RWPE2 (cell line): ENCODE results near the gene RUSC2.
A peak's percentile ranks its signal among the peaks of the same experiment; 100 is the strongest.

Experiments used
- ATAC-seq: fragments of 200-7000 bp; cut with Tn5 transposase; 3 replicates; pipeline ENCODE4 v1.9.1; 2021; ENCODE audit warnings: low read depth
- DNase-seq: peaks from one replicate; pipeline ENCODE4 v3.0.0-alpha.2; 2020; ENCODE audit warnings: low spot score
- H3K27ac ChIP-seq: fragments of 450-650 bp; 2 replicates; pipeline ENCODE4 v1.5.1; 2017; ENCODE audit warnings: mild to moderate bottlenecking; ENCODE audit not compliant: poor library complexity, severe bottlenecking
- H3K27me3 ChIP-seq: fragments of 250-450 bp; sonication (Bioruptor Pico); 2 replicates; pipeline ENCODE4 v1.5.1; 2021; ENCODE audit warnings: mild to moderate bottlenecking, moderate library complexity; ENCODE audit not compliant: insufficient read depth, poor library complexity, severe bottlenecking
- H3K36me3 ChIP-seq: fragments of 250-450 bp; sonication (Bioruptor Pico); 2 replicates; pipeline ENCODE4 v1.5.1; 2020; ENCODE audit warnings: low read depth, mild to moderate bottlenecking, moderate library complexity
- H3K4me1 ChIP-seq: fragments of 250-450 bp; sonication (Bioruptor Pico); 2 replicates; pipeline ENCODE4 v1.5.1; 2021; ENCODE audit warnings: mild to moderate bottlenecking, moderate library complexity; ENCODE audit not compliant: insufficient read depth, poor library complexity, severe bottlenecking
- H3K4me3 ChIP-seq: fragments of 250-450 bp; sonication (Bioruptor Pico); 2 replicates; pipeline ENCODE4 v1.5.1; 2021; ENCODE audit warnings: mild to moderate bottlenecking, moderate library complexity; ENCODE audit not compliant: severe bottlenecking
- H3K9me3 ChIP-seq: fragments of 250-450 bp; sonication (Bioruptor Pico); 2 replicates; pipeline ENCODE4 v1.5.1; 2021; ENCODE audit warnings: mild to moderate bottlenecking, moderate library complexity; ENCODE audit not compliant: severe bottlenecking
- CTCF ChIP-seq: fragments of 450-650 bp; IDR thresholded peaks from one replicate; pipeline ENCODE4 v1.5.1; 2017; ENCODE audit warnings: mild to moderate bottlenecking, moderate library complexity; ENCODE audit not compliant: poor library complexity, severe bottlenecking

Gene RUSC2

DNA sequence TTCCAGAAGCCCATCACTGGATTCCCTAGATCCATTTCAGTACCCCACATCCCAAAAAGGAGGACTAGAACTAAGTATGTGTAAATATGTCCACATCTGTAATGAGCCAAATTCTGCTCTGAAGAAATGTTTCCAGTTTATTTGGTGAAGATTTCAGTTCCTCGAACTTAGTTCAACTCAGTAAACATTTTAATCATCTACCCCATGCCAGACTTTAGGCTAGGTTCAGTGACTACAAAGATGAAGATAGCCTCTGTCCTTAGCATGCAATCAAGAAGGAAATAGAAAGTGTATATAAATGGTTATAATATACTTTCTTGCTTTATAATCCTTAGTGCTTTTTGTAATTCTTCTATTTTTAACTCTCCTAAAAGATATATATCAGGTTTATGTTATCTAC, 21.5 kb downstream of the RUSC2 start:
- no peak for ATAC-seq
- TF ChIP-seq CTCF = peak; percentile 29
- DNase-seq = no peak
- no peaks in the 10 kb centered on the region for H3K9me3 ChIP-seq
- H3K36me3 ChIP-seq = peaks cover 14% of the 10 kb centered on the region
- no peaks in the 10 kb centered on the region for H3K27me3 ChIP-seq
- no peak overlapping the region for H3K4me3 ChIP-seq
- peaks cover 51% of the 10 kb centered on the region for H3K4me1 ChIP-seq
- peak overlapping the region; percentile 98 for H3K27ac ChIP-seq

DNA sequence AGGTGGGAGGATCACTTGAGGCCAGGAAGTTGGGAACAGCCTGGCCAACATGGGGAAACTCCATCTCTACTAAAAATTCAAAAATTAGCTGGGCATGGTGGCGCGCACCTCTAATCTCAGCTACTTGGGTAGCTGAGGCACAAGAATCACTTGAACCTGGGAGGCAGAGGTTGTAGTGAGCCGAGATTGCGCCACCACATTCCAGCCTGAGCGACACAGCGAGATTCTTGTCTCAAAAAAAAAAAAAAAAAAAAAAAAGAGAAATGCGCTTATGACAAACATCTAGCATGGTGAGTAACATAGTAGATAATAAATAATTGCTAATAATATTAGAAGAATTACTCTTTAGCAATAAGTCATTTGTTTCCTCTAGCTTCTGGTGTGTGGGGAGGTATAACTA, 25.9 kb downstream of the RUSC2 start:
- Histone ChIP-seq H3K27me3 (no peaks in the 10 kb centered on the region), H3K4me1 (peaks cover 72% of the 10 kb centered on the region), H3K4me3 (no peak overlapping the region), H3K36me3 (peaks cover 6% of the 10 kb centered on the region), H3K9me3 (no peaks in the 10 kb centered on the region), H3K27ac (peak overlapping the region; percentile 99)
- DNase-seq = no peak
- no peak for ATAC-seq
- TF ChIP-seq CTCF = no peak

DNA sequence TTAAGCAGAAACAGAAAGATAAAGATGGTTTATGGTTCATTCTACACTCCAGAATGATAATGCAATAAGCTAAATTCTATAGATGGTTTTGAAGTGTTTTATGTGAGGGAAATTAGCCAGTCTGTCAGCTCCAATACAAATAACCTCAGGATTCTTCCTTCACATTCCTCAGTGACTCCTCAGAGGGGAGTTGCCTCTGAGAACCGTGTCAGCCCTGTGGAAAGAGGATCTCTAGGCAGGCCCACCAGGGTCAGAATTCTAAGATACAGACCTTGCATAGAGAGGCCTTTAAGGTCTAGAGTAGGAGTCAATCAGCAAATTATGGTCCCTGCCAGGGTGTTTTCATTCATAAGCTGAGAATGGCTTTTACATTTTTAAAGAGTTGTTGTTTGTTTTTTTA, 26.6 kb downstream of the RUSC2 start:
- Histone ChIP-seq H3K4me3 (no peak overlapping the region), H3K27me3 (no peaks in the 10 kb centered on the region), H3K36me3 (peaks cover 6% of the 10 kb centered on the region), H3K4me1 (peaks cover 70% of the 10 kb centered on the region), H3K27ac (peak overlapping the region; percentile 99), H3K9me3 (no peaks in the 10 kb centered on the region)
- peak; percentile 69 for ATAC-seq
- TF ChIP-seq CTCF = no peak
- peak; percentile 66 for DNase-seq

- Histone ChIP-seq H3K4me1 (peaks cover 70% of the 10 kb centered on the region), H3K27me3 (no peaks in the 10 kb centered on the region), H3K27ac (peak overlapping the region; percentile 99), H3K4me3 (no peak overlapping the region), H3K9me3 (no peaks in the 10 kb centered on the region), H3K36me3 (peaks cover 6% of the 10 kb centered on the region)
- ATAC-seq (no peak), DNase-seq (no peak)
- no peak for TF ChIP-seq CTCF
Measured at GRCh38 chr9:35517131-35517530, 27.2 kb downstream of the RUSC2 start.

DNA sequence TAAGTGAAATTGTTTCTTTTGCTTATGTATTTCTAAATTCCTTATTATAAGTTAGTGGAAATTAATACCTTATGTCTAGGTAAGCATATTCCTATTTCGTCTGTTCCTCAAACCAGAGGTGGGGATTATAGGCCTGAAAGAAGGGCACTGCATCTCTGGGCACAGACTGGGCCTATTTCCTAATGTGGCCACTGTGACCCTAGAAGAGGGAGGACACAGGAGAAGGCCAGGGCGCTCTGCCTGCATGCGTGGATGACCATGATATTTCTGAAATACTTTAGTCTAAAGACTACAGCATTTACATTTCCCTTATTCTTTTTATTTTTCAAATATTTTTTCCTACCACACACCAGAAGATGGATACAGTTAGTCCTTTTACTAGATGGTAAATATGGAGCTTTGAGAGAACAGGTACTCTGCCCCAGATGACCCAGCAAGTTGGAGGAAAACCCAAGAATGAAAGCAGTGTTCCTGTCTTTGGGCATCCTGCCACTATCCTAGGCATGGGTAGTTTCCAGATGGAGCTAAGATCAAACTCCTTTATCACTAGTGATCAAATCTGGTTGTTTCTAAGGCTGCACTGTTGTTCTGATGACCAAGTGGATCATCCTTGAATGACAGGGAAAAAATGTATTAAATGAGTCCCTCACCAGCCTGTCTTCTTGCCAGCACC, 27.8 kb downstream of the RUSC2 start:
- H3K27ac ChIP-seq = peak overlapping the region; percentile 99
- ATAC-seq = no peak; the same call in 2 of the 3 replicates
- TF ChIP-seq CTCF = no peak

More for the DNA sequence above, 27.8 kb downstream of the RUSC2 start:
- Histone ChIP-seq H3K27me3 (no peaks in the 10 kb centered on the region), H3K36me3 (peaks cover 6% of the 10 kb centered on the region), H3K9me3 (no peaks in the 10 kb centered on the region), H3K4me3 (no peak overlapping the region), H3K4me1 (peaks cover 68% of the 10 kb centered on the region)
- no peak for DNase-seq
